Retinal pigment epithelial cell (primary cell): Measurements from ENCODE around the gene NPIPB8.
A peak's percentile ranks its signal among the peaks of the same experiment; 100 is the strongest.
"Not testable (repeated sequence)": the region's sequence is repeated elsewhere in the genome, so short reads cannot be mapped to it uniquely, and the experiment has no call there.

Experiments
- DNase-seq: peaks from one replicate; pipeline ENCODE4 v3.0.0-alpha.2; 2010; ENCODE audit warnings: low read depth
- H3K4me3 ChIP-seq: 2 replicates; pipeline ENCODE4 v1.5.1; 2011; ENCODE audit warnings: mild to moderate bottlenecking, low read length, control low read depth, moderate library complexity
- CTCF ChIP-seq: conservative IDR thresholded peaks from 2 replicates; pipeline ENCODE4 v1.5.1; 2011; ENCODE audit warnings: low read depth, low read length, control low read depth, inconsistent platforms

Gene NPIPB8

GRCh38 chr16:28596115-28596630 is 41.7 kb upstream of the NPIPB8 start:
- H3K4me3 ChIP-seq: no peak overlapping the region
- no peak for DNase-seq
- no peak for TF ChIP-seq CTCF

GRCh38 chr16:28596840-28597691 is 40.8 kb upstream of the NPIPB8 start, which contains the start of gene SULT1A2:
SULT1A2 (minus strand) TSS chr16:28597050; CDS start chr16:28595930, 1,120 bp downstream.
- no peak within 1 kb of the TSS for H3K4me3 ChIP-seq
- no peak for DNase-seq
- no peak for TF ChIP-seq CTCF

GRCh38 chr16:28597692-28598261 is 40.1 kb upstream of the NPIPB8 start:
- TF ChIP-seq CTCF: peak; percentile 48
- no peak overlapping the region for H3K4me3 ChIP-seq
- no peak for DNase-seq

GRCh38 chr16:28599377-28600285 is 38.2 kb upstream of the NPIPB8 start:
- H3K4me3 ChIP-seq: not testable (repeated sequence)

GRCh38 chr16:28600965-28601364 is 36.9 kb upstream of the NPIPB8 start:
- not testable (repeated sequence) for H3K4me3 ChIP-seq, DNase-seq

More at GRCh38 chr16:28599377-28600285, 38.2 kb upstream of the NPIPB8 start:
- not testable (repeated sequence) for DNase-seq

GRCh38 chr16:28601589-28601988 is 36.3 kb upstream of the NPIPB8 start:
- DNase-seq, H3K4me3 ChIP-seq: not testable (repeated sequence)

GRCh38 chr16:28602062-28602461 is 35.8 kb upstream of the NPIPB8 start:
- not testable (repeated sequence) for H3K4me3 ChIP-seq, DNase-seq

GRCh38 chr16:28602529-28602928 is 35.3 kb upstream of the NPIPB8 start:
- no peak overlapping the region for H3K4me3 ChIP-seq
- TF ChIP-seq CTCF: no peak
- DNase-seq: no peak
